ENCODE results near the gene LAMB1. TPM values are rescaled to one million over a fixed set of nuclear protein-coding genes. Genes with fewer than 3 reads are reported as not detected.
"Not testable (repeated sequence)": the region's sequence is repeated elsewhere in the genome, so short reads cannot be mapped to it uniquely, and the experiment has no call there.

Gene LAMB1
- total and polyA plus RNA-seq, 2 experiments from 2014 or later = 31.8 to 34.0 TPM

- Histone ChIP-seq H3K4me1 (ENCODE audit: low read depth) (no peaks in the 10 kb centered on the region), H3K4me3 (no peak overlapping the region), H3K27me3 (no peaks in the 10 kb centered on the region), H3K36me3 (no peaks in the 10 kb centered on the region), H3K27ac (no peak overlapping the region), H3K9me3 (ENCODE audit: low read depth) (no peaks in the 10 kb centered on the region)
- peak in 1 of 2 donors; percentile 28 for DNase-seq (ENCODE audit: low read depth in 1 of 2, low spot score in 1 of 2)
- TF ChIP-seq CTCF (IDR thresholded peaks at IDR 0.05; ENCODE audit: low read depth, low read length) = no peak
Observed at GRCh38 chr7:108034586-108034985, 31.6 kb upstream of the LAMB1 start.

GRCh38 chr7:108033776-108034497, 31.0 kb upstream of the LAMB1 start:
- no peak for DNase-seq (ENCODE audit: low read depth in 1 of 2, low spot score in 1 of 2)
- no peaks in the 10 kb centered on the region for H3K36me3 ChIP-seq
- H3K27me3 ChIP-seq = no peaks in the 10 kb centered on the region
- H3K9me3 ChIP-seq (ENCODE audit: low read depth) = no peaks in the 10 kb centered on the region
- no peak overlapping the region for H3K27ac ChIP-seq
- H3K4me1 ChIP-seq (ENCODE audit: low read depth) = no peaks in the 10 kb centered on the region
- no peak for TF ChIP-seq CTCF (IDR thresholded peaks at IDR 0.05; ENCODE audit: low read depth, low read length)
- H3K4me3 ChIP-seq = no peak overlapping the region

- DNase-seq (ENCODE audit: low read depth in 1 of 2, low spot score in 1 of 2); H3K36me3 ChIP-seq; H3K4me3 ChIP-seq; H3K9me3 ChIP-seq (ENCODE audit: low read depth); H3K4me1 ChIP-seq (ENCODE audit: low read depth); H3K27me3 ChIP-seq; H3K27ac ChIP-seq: not testable (repeated sequence)
Observed at GRCh38 chr7:108033309-108033708, 30.3 kb upstream of the LAMB1 start.

- H3K4me3 ChIP-seq = no peak overlapping the region
- H3K27ac ChIP-seq = no peak overlapping the region
- no peaks in the 10 kb centered on the region for H3K4me1 ChIP-seq (ENCODE audit: low read depth)
- H3K36me3 ChIP-seq = no peaks in the 10 kb centered on the region
- DNase-seq (ENCODE audit: low read depth in 1 of 2, low spot score in 1 of 2) = no peak
- no peaks in the 10 kb centered on the region for H3K9me3 ChIP-seq (ENCODE audit: low read depth)
- H3K27me3 ChIP-seq = no peaks in the 10 kb centered on the region
- TF ChIP-seq CTCF (IDR thresholded peaks at IDR 0.05; ENCODE audit: low read depth, low read length) = no peak
Observed at GRCh38 chr7:108030516-108030915, 27.6 kb upstream of the LAMB1 start.

GRCh38 chr7:108029034-108029433, 26.1 kb upstream of the LAMB1 start:
- no peaks in the 10 kb centered on the region for H3K4me1 ChIP-seq (ENCODE audit: low read depth)
- no peak overlapping the region for H3K27ac ChIP-seq
- H3K36me3 ChIP-seq = no peaks in the 10 kb centered on the region
- H3K27me3 ChIP-seq = no peaks in the 10 kb centered on the region
- no peaks in the 10 kb centered on the region for H3K9me3 ChIP-seq (ENCODE audit: low read depth)
- no peak overlapping the region for H3K4me3 ChIP-seq
- TF ChIP-seq CTCF (IDR thresholded peaks at IDR 0.05; ENCODE audit: low read depth, low read length) = no peak
- DNase-seq (ENCODE audit: low read depth in 1 of 2, low spot score in 1 of 2) = no peak

- DNase-seq (ENCODE audit: low read depth in 1 of 2, low spot score in 1 of 2) = no peak
- H3K36me3 ChIP-seq = no peaks in the 10 kb centered on the region
- peaks cover 6% of the 10 kb centered on the region for H3K27me3 ChIP-seq
- no peaks in the 10 kb centered on the region for H3K4me1 ChIP-seq (ENCODE audit: low read depth)
- no peaks in the 10 kb centered on the region for H3K9me3 ChIP-seq (ENCODE audit: low read depth)
- no peak overlapping the region for H3K4me3 ChIP-seq
- no peak overlapping the region for H3K27ac ChIP-seq
- TF ChIP-seq CTCF (IDR thresholded peaks at IDR 0.05; ENCODE audit: low read depth, low read length) = no peak
Observed at GRCh38 chr7:108028111-108028510, 25.1 kb upstream of the LAMB1 start.

Measured in cardiac muscle cell (in vitro differentiated cells and primary cell).